ENCODE results near the gene GABRP. TPM values are rescaled to one million over a fixed set of nuclear protein-coding genes. Genes with fewer than 3 reads are reported as not detected.

GABRP gene
- polyA plus RNA-seq, 1 donor (not counting 4 experiments of a cell fraction or from before 2014, with no cell fraction given), result 0.18 TPM

DNA sequence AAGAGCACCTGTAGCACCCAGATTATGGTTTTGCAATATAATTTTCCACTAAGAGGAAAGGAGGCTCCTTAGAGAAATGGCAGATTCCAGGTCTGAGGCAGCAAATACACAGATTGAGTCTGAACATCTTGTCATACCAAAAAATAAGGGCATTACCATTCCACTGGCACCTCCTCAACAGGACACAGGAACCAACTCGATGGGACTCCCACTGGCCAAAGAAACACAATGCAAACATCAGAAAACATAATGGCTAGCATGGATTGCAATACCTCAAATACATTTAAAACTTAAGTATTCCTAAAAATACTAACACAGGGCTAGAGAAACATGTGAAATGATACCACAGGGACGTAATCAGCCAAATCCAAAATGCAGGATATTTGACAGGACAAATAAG is 65.8 kb downstream of the GABRP start:
- no peaks in the 10 kb centered on the region for H4K20me1 ChIP-seq (ENCODE audit: control insufficient read depth, extremely low read depth, insufficient read depth, low read length)
- no peak for FAIRE-seq

DNA sequence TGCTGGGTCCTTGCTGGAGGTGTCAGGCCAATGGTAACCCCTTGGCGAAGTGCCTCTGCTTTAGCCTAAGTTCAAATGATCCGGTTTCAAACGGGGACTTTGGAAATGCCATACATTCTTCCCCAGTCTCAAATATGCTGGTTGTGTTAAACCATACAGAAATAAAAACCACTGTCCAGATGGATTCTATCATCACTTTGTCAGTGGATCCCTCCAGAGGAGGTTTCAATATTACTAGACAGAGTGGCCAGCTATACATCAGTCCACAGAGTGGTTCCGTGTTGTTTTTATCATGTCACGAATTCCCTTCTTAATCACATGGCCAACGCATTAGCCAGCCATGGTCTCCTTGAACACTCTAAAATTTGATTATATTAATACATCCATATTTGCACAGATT is 71.0 kb downstream of the GABRP start:
- Histone ChIP-seq H3K27ac (ENCODE audit: control insufficient read depth, insufficient read depth, low read length) (no peak overlapping the region), H3K36me3 (ENCODE audit: control insufficient read depth in 2 of 2, extremely low read depth in 1 of 2, insufficient read depth in 2 of 2, low read length in 2 of 2) (no peaks in the 10 kb centered on the region), H3K9ac (ENCODE audit: control insufficient read depth, extremely low read depth, insufficient read depth, low read length) (no peak overlapping the region), H3K79me2 (ENCODE audit: control insufficient read depth, insufficient read depth, low read length) (no peaks in the 10 kb centered on the region), H3K9me1 (ENCODE audit: control insufficient read depth, extremely low read depth, insufficient read depth, low read length) (no peaks in the 10 kb centered on the region), H3K4me1 (ENCODE audit: control insufficient read depth, extremely low read depth, insufficient read depth, low read length) (no peaks in the 10 kb centered on the region), H4K20me1 (ENCODE audit: control insufficient read depth, extremely low read depth, insufficient read depth, low read length) (no peaks in the 10 kb centered on the region), H3K4me2 (ENCODE audit: control insufficient read depth, extremely low read depth, insufficient read depth, low read depth, low read length) (no peak overlapping the region), H3K27me3 (ENCODE audit: control insufficient read depth, extremely low read depth, insufficient read depth, low read length) (no peaks in the 10 kb centered on the region), H3K4me3 (ENCODE audit: control insufficient read depth in 2 of 3, extremely low read depth in 1 of 3, insufficient read depth in 2 of 3, low read depth in 1 of 3, low read length in 3 of 3) (no peak overlapping the region), H3K9me3 (ENCODE audit: control insufficient read depth, low read depth, low read length) (no peaks in the 10 kb centered on the region), H2AFZ (ENCODE audit: control insufficient read depth, low read length) (no peak overlapping the region)
- DNase-seq (ENCODE audit: low read depth, low spot score) (no peak), FAIRE-seq (no peak)
- dilution Hi-C loops (cut with MboI; ENCODE audit: extremely low pct_ligation_motif_present, low sequenced_read_pairs), result no loop called here
- TF ChIP-seq CTCF (optimal IDR thresholded peaks at IDR 0.05 in 1 of 3, IDR thresholded peaks at IDR 0.05 in 1 of 3, conservative IDR thresholded peaks at IDR 0.05 in 1 of 3; ENCODE audit: extremely low read depth in 1 of 3, insufficient read depth in 2 of 3, low read length in 3 of 3) (no peak), EZH2 (IDR thresholded peaks at IDR 0.05; ENCODE audit: low read length) (no peak)

More for the DNA sequence above, 65.8 kb downstream of the GABRP start:
- no peaks in the 10 kb centered on the region for H3K9me3 ChIP-seq (ENCODE audit: control insufficient read depth, low read depth, low read length)
- no peaks in the 10 kb centered on the region for H3K27me3 ChIP-seq (ENCODE audit: control insufficient read depth, extremely low read depth, insufficient read depth, low read length)
- no peak overlapping the region for H3K4me3 ChIP-seq (ENCODE audit: control insufficient read depth in 2 of 3, extremely low read depth in 1 of 3, insufficient read depth in 2 of 3, low read depth in 1 of 3, low read length in 3 of 3)
- no peak overlapping the region for H3K9ac ChIP-seq (ENCODE audit: control insufficient read depth, extremely low read depth, insufficient read depth, low read length)
- dilution Hi-C loops (cut with MboI; ENCODE audit: extremely low pct_ligation_motif_present, low sequenced_read_pairs), result no loop called here
- H2AFZ ChIP-seq (ENCODE audit: control insufficient read depth, low read length), result no peak overlapping the region
- no peak for DNase-seq (ENCODE audit: low read depth, low spot score)
- TF ChIP-seq EZH2 (IDR thresholded peaks at IDR 0.05; ENCODE audit: low read length), result no peak
- TF ChIP-seq CTCF (optimal IDR thresholded peaks at IDR 0.05 in 1 of 3, IDR thresholded peaks at IDR 0.05 in 1 of 3, conservative IDR thresholded peaks at IDR 0.05 in 1 of 3; ENCODE audit: extremely low read depth in 1 of 3, insufficient read depth in 2 of 3, low read length in 3 of 3), result no peak
- no peak overlapping the region for H3K4me2 ChIP-seq (ENCODE audit: control insufficient read depth, extremely low read depth, insufficient read depth, low read depth, low read length)
- no peaks in the 10 kb centered on the region for H3K9me1 ChIP-seq (ENCODE audit: control insufficient read depth, extremely low read depth, insufficient read depth, low read length)
- H3K4me1 ChIP-seq (ENCODE audit: control insufficient read depth, extremely low read depth, insufficient read depth, low read length), result no peaks in the 10 kb centered on the region
- no peak overlapping the region for H3K27ac ChIP-seq (ENCODE audit: control insufficient read depth, insufficient read depth, low read length)
- H3K36me3 ChIP-seq (ENCODE audit: control insufficient read depth in 2 of 2, extremely low read depth in 1 of 2, insufficient read depth in 2 of 2, low read length in 2 of 2), result no peaks in the 10 kb centered on the region
- no peaks in the 10 kb centered on the region for H3K79me2 ChIP-seq (ENCODE audit: control insufficient read depth, insufficient read depth, low read length)
